GM19468 (cell line): ENCODE data around the gene AZI2.

Source experiments
- ATAC-seq: cut with Tn5 transposase; IDR thresholded peaks from one replicate; pipeline ENCODE4 v1.9.1; 2021; ENCODE audit warnings: mild to moderate bottlenecking, moderate library complexity, moderate number of reproducible peaks; ENCODE audit not compliant: unreplicated experiment; ENCODE audit errors: extremely low read depth

The AZI2 gene, protein sequence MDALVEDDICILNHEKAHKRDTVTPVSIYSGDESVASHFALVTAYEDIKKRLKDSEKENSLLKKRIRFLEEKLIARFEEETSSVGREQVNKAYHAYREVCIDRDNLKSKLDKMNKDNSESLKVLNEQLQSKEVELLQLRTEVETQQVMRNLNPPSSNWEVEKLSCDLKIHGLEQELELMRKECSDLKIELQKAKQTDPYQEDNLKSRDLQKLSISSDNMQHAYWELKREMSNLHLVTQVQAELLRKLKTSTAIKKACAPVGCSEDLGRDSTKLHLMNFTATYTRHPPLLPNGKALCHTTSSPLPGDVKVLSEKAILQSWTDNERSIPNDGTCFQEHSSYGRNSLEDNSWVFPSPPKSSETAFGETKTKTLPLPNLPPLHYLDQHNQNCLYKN

DNA sequence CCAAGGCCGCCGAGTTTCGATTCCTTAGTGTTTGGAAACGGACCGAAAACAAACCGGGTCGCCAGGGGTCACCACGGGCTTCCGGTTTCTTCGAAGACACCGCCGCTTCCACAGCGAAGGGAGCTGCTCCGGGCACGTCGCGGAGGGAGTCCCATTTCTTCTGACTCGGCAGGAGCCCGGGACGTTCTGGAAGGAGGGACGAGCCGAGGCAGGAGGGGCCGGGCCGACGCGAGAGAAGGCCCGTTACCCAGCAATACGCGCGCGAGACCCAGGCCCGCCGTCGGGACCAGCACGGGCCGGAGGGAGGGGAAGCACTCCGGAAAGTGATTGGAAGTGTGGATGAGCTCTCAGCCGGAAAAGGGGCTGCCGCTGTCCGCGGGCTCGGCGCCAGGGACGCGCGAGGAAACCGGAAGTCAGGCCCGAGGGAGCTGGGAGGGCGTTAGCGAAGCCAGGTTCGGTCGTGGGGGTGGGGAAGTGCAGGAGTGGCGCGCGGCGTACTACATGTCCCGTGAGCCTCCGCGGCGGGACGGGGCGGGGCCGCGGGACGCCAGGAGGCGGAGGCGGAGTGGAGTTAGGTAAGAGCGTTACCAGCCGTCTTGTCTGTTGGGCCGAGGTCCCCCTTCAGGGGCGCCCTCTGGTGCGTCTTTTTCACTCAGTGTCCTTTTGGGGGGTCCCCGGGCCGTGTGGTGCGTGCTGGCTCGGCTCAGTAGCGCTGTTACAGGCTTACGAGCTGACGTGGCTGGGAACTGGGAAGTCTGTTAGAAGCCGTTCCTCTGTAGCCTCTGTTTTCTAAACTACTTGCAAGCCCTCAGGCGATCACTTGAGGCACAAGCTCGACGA is at the start of gene AZI2, which contains the start of gene ZCWPW2:
Gene AZI2, minus strand, starts transcription at position 196 of the 840 bp plus-strand sequence. CDS start 8,207 bp downstream, outside the sequence.
Gene ZCWPW2, plus strand, starts transcription at position 93 of the 840 bp plus-strand sequence. CDS start 64,348 bp downstream, outside the sequence.
- ATAC-seq, result peak; percentile 92

DNA sequence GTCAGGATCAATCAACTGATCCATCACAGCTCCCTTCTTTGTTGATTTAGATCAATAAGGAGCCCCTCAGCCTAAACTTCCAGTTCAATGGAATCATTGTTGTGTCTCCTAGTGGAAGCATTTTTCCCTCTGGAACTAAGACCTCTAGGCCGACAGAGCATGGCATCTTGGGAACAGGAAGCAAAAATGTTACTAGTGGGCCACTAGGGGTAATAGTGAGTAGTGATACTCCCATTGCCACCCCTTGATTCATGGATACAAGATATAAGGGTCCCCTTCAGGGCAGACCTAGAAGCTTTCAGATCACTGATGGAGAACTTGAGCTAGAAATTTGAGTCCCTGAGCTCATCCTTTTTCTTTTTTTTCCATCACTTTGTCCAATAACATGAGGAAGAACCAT is 40.4 kb upstream of the AZI2 start:
- ATAC-seq, result no peak

DNA sequence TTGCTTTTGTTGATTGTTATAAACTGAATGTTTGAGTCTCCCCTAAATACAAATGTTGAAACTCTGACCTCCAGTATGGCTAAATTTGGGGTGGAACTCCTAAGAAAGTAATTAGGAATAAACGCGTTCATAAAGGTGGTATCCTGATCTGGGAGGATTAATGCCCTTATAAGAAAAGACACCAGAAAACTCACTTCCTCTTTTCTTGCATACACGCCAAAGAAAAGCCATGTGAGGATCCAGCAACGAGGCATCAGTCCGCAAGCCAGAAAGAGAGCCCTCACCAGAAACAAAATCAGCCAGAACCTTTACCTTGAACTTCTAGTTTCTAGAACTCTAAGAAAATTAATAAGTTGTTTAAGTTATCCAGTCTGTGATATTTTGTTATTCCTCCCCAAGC is 37.4 kb upstream of the AZI2 start:
- no peak for ATAC-seq

DNA sequence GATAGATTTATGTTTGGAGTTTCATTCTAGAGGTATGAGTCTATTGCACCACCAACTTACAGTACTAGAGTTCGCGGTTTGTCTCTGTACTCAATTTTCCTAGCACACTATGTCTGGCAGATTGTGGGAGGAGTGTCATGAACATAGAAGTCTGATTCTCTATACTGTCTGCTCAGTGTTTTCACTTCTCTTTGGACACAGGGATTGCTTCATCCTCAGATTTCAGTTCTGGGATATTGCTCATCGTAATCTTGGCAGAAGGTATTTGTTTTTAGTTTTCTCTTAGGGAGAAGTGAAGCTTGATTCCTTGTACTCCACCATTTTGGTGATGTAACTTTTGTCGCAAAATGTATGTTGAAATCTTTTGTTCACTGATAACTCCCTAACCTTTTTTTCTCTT is 27.8 kb upstream of the AZI2 start:
- no peak for ATAC-seq

DNA sequence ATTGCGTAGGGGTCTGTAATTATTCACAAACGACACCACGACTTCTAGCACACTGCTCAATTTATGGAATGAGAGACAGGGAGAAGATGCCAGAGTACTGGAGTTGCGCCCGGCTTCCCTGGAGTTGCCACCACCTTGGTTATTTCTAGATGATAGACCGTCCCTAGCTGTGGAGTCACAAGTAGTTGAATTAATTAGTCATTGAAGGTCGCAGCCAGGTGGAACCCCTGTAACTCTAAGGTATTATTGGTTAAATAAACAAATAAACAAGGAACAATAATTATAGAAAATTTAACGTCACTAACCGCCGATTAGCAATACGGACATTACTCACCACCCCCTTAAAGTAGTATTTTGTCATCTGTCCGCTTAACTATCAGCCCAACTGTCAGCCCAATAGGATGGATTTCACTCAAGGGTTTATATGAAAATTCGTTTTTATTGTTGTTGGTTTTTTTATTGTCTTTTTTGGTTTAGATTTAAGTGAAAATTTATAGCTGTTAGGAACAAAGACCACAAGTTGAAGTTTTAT is 911 bp upstream of the AZI2 start:
- no peak for ATAC-seq

DNA sequence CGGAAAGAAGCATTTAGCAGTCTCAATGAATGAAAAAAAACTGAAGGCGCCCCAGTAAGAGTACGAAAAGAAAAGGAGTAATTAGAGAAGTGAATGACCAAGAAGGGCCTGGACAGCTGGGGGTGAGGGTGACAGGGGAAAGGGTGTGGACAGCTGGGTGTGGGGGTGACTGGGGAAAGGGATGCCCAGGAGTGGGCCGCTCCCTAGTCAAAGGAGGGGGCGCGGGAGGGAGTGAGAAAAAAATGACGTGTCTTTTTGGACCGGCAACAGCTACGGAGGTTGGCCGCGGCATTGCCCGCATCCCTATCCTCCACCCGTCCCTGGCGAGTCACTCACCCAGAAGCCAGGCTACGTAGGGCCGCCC is 377 bp downstream of the AZI2 start:
- no peak for ATAC-seq

DNA sequence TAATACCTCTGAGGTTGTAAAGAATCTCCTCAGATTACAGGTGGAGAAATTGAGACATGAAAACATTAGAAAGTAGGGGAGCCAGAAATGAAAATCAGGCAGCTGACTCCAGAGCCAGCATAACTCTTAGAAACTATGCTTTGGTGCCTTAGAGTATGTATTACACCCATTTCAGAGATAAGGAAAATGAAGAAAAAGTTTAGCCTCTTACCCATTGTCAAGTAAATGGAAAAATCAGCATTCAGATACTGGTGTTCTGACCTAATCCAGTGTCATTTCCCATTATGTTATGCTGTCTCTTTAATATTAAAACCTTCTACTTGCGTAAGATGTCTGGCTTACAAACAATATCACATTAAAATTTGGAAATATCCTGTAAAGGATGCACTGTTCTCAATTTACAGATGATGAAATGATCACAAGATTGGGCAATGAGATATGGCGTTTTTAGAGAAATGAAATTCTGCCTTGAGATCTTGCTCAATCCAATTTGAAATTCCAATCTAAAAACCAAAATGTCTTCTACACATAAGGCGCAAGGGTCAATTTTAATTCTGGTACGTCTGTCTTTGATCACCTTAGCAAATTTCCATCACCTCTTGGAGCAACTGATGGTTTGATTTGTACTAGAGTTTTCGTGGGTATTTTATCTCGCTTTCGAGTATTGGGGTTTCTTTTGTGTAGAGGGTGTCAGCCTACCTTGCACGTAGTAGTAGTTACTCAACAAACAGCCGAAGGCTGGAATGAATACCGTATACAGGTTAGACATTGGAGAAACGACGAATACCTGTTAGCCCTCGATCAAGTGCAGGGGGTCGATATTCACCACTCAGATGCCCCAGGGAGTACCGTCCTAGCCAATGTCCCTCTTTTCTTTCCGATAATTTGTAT is 1.0 kb downstream of the AZI2 start:
- no peak for ATAC-seq

DNA sequence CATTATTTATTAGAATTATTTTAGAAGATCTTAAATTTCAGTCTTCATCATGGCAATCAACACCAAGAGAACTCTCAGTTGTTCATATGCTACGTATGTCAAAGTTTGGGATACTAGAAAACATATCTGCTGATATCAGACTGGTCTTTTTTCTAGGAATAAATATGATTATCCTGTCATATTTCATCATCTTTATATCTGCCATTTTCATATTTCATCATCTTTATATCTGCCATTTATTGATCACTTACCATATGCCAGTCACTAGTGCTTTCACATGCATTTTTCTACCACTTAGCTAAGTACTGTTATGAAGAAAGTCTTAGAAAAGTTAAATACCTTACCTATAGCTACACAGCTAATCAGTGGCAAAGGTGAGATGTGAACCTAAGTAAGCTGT is 2.9 kb downstream of the AZI2 start:
- ATAC-seq, result no peak

DNA sequence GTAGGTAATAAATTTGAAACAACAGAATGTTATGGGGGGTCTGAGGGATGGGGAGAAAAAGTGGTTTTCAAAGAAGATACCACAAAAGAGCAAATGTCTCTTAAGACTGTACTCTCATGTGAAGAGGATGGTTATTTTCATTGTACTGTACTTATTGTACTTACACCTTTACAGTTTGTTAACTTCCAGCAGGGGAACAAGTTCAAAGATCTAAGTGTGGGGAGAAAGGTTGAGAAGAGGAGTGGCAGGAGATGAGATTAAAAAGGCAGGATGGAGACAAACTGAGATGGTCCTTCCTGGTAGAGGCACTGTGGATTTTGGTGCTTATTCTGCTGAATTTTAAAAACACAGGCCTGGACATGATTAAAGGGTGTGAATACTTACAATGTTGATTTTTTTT is 5.5 kb downstream of the AZI2 start:
- no peak for ATAC-seq

DNA sequence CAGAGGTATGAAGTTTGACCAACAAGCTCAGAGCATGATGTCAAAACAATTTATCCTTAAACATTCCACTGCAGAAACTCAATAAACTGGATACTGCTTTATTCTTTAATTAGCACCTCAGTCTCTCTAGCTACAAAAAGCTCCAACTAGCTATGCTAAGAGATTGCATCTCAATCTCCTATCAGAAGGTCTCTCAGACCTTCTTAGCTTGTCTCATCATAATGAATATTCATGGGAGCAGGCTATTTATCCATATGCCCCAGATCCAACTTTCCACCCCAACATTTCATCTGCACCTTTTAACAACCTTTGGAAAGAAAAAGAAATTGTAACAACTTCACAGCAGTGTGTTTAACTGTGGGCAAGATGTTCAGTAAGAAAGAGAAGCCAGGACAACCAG is 11.4 kb downstream of the AZI2 start:
- ATAC-seq, result no peak

DNA sequence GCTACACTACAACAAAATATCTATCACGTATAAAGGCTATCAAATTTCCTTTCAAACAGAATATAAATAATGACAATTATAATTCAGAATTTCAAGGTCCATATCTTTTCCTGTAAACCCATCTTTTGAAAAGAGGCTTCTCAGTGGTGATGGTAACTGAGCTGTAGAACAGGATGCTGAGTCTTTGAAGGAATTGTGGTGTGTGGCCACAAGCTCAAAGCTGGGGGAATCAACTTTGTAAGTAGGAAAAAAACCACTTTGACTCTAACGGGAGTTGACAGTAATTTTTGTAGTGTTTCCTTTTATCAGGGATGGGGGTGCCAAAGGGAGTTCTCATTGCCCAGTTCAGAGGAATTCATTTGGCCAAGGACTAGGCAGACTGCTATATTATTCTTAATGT is 13.4 kb downstream of the AZI2 start:
- ATAC-seq, result no peak

DNA sequence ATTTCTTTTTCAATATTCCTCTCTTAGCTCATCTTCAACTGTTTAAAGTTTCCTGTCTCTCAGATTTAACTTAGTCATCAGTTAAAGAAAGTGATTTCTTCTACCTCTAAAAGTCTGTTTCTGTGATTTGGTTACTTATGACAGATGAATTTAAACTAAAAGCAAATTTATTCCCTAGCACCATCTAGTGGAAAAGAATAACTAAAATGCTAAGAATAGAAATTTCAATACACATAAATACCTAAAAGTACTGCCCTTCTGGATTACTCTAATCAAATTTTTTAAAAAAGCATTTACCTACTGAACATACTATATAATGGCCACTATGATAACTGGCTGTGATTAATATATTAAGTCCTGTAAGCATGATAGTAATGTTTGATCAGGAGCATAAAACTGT is 14.1 kb downstream of the AZI2 start:
- no peak for ATAC-seq

DNA sequence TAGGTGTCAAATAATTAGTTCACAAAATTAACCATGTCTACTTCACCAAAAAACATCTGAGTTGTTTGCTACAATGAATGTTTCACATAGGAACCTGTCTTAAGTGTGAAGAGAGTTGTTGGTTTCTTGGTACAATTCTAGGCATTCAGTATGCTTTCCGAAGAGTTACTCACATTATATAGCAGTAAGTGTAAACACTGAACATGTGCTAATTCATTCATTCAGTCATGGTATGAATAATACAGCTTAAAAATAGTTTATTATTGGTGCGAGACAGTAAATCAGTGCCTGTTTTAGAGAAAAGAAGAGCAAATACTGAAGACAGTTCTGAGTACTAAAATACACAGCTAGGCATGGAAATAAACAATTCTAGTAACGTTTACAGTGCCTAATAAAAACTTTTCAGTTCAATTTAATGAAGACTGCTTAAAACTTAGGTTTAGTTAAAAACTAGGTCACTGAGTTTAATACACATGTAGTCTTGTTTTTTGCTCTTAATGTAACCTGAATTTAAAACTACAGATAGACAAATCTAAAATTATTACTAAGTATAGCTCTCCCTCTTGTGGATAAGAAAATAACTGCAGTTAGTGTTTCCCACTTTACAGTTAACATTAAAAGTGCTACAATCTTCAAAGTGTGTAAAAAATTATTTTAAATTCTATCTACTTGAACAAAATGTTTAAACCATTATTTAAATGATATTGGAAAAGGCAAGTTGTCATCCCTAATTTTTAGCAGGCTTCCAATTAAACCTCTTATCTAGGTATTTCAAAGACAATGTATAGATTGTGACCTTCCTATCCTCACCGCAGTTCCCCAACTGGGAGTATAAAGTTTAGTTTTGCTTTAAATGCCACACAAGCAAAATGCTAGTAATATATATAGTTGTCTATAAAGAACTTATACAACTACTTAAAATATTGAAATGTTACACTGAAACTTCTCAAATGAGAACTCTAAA is 20.2 kb downstream of the AZI2 start:
- ATAC-seq, result no peak

DNA sequence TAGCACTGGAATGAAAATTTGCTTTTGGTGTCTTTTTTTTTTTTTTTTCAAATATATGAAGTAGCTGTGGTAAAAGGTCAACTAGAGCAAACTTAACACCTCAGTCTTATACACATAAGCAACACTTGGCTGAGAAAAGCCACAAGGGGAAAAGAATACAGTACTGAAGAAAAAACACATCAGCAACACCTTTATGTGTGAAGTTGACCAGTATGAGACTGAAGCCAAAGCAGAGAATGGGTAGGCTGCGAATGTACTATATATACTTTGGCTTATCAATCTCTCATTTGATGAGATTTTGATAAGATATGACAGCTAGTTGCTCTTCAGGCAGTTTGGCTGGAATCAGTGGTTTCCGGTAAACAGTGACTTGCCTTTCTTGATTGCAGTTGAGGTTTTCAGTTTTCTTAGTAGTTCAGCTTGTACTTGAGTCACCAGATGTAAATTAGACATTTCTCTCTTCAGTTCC is 22.1 kb downstream of the AZI2 start:
- ATAC-seq, result peak; percentile 63

DNA sequence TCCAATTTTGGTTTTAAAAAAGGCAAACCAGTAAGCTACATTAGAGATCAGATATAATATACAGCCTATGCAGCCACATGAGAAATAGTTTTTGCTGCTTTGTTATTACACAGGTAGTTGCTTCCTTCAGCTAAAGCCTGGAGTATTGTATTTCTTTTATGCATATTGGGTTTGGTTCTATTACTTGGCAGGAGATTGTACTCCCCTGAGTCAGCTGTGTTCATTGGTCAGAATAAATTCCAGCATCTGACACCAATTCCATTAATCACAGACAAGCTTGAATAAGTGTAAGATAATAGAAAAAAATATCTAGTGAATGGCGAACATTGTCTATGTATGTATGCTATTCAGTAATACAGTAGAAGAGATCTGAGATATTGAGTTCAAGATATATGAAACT is 26.2 kb downstream of the AZI2 start:
- ATAC-seq, result no peak

DNA sequence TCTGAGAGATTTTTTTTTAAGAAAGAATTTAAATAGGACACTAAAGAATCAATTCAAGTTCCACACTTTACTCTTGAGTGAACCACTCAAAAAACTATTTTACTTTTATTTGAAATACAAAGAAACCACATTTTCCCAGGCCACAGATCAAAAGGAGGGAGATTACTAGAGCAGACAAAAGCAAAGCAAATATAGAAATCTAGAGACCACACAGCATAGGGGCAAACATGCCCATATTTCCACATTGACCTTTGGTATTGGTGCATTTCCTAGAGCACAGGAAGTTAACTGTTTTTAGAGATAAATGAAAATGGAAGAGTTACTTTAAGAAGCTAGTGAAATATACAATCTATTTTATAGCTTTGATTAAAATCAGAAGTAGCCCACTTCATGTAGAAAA is 27.6 kb downstream of the AZI2 start:
- no peak for ATAC-seq

DNA sequence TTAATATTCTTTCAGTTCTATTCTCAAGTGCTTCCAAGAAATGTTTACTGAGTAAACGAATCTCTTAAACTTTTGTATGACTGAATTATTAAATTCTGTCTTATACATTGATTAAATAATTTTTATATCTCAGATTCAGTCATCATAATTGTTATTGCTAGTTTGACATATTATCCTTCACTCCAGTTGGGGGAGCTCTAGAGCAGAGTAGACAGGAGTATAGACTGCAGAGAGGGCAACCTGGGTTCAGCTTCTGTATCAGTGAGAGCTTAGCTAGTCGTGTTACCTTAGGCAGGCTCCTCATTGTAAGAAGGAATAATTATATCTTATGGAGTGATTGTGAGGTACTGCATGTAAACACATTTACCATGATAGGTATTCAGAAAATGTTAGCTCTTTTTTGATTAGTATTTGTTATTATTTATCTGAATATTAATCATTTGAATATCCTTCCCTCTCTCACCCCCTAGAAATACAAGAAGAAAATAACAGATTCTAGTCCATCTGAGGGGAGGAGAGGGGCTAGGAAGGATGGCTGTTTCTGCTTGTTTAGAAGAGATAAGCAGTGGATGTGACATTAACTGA is 31.1 kb downstream of the AZI2 start:
- ATAC-seq, result peak; percentile 76

DNA sequence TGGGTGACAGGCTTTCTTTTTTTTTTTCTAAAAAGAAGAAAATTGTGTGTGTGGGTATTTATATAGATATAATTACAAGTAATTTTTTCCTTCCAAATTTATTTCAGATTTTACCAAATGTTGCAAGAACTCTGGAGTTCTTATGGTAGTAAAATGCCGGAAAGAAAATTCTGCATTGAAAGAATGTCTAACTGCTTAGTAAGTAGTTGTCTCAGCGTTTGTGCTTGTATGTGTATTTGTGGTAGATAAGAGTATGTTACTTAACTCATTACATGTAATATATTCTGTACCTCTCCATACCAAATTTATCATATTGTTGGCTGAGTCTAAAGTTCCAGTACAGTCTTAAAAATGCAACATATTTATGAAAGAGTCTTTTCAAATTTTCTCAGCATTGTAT is 32.4 kb downstream of the AZI2 start:
- ATAC-seq, result no peak

DNA sequence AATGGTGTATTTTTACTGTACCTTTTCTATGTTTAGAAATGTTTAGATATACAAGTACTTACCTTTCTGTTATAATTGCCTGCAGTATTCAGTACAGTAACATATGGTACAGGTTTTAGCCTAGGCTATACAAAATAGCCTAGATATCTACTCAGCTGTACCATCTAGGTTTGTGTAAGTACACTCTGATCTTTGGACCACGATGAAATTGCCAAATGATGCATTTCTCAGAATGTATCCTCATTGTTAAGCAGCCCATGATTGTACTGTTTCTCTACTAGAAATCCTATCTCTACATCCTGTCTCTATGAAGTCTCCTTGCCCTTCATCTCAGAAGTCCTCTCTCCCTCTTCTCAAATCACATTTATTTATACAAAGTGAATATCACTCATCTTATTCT is 32.9 kb downstream of the AZI2 start:
- ATAC-seq, result no peak
